HepG2 (cell line): Measurements from ENCODE around the gene IL17C. TPM values are rescaled to one million over a fixed set of nuclear protein-coding genes. Genes with fewer than 3 reads are reported as not detected.

Source experiments
- BRCA1 ChIP-seq: sonication (generic); formaldehyde crosslinking; IDR thresholded peaks from 2 replicates; pipeline ENCODE4 v1.4.0; 2020; ENCODE audit warnings: missing genetic modification reagents
- EHMT2 ChIP-seq: fragments of 200-600 bp; sonication (generic); IDR thresholded peaks from 2 replicates; pipeline ENCODE4 v1.7.0; 2017; ENCODE audit warnings: antibody characterized with exemption, low read depth, low read length, borderline replicate concordance
- HBP1 ChIP-seq: IDR thresholded peaks from 2 replicates; pipeline ENCODE4 v1.6.1; 2016; ENCODE audit warnings: low read depth, control low read depth
- MEIS1 ChIP-seq: sonication (generic); formaldehyde crosslinking; IDR thresholded peaks from 2 replicates; pipeline ENCODE4 v1.9.0; 2021; ENCODE audit warnings: mild to moderate bottlenecking, missing genetic modification reagents, moderate library complexity, borderline replicate concordance
- RARA ChIP-seq: IDR thresholded peaks from 2 replicates; pipeline ENCODE4 v1.6.1; 2016; ENCODE audit warnings: missing genetic modification reagents, missing compliant biosample characterization
- RNF219 ChIP-seq: sonication (generic); formaldehyde crosslinking; IDR thresholded peaks from 2 replicates; pipeline ENCODE4 v1.5.0; 2020; ENCODE audit warnings: mild to moderate bottlenecking, missing genetic modification reagents
- ZNF574 ChIP-seq: sonication (generic); formaldehyde crosslinking; IDR thresholded peaks from 2 replicates; pipeline ENCODE4 v1.4.0; 2020; ENCODE audit warnings: missing genetic modification reagents
- ZNF598 ChIP-seq: sonication (generic); formaldehyde crosslinking; IDR thresholded peaks from 2 replicates; pipeline ENCODE4 v1.5.1; 2020; ENCODE audit warnings: mild to moderate bottlenecking, missing genetic modification reagents, borderline replicate concordance
- ZNF609 ChIP-seq: sonication (generic); formaldehyde crosslinking; IDR thresholded peaks from 2 replicates; pipeline ENCODE4 v1.4.0; 2020; ENCODE audit warnings: mild to moderate bottlenecking, missing genetic modification reagents, borderline replicate concordance
- ZNF687 ChIP-seq: sonication (generic); formaldehyde crosslinking; IDR thresholded peaks from 2 replicates; pipeline ENCODE4 v1.5.1; 2020; ENCODE audit warnings: mild to moderate bottlenecking, missing genetic modification reagents, moderate library complexity
- polyA plus RNA-seq, 8 experiments: library from polyadenylated mRNA; depleted of rRNA in 3 of 8; stranded (reverse) in 7 of 8; unstranded in 1 of 8; fragments of >200 nt; fragmentation: Illumina TruSeq in 4 of 8; extraction: Trizol in 4 of 8; gene quantifications; 2 replicates each; pipeline versions ENCODE4 v1.2.1 to v1.2.3, GENCODE V29; 2011 to 2016; ENCODE audit warnings: low read depth in 4 of 8, missing spikeins in 1 of 8, mixed read lengths in 1 of 8; ENCODE audit not compliant: insufficient read depth in 1 of 8
- total RNA-seq, 5 experiments: library from RNA; depleted of rRNA; stranded (reverse); fragments of >200 nt; fragmentation: Illumina TruSeq; extraction: Trizol; gene quantifications; 2 replicates each; pipeline ENCODE4 v1.2.3, GENCODE V29; 2016; ENCODE audit warnings: low read depth in 1 of 5

IL17C gene
- total and polyA plus RNA-seq, 2 of the 13 experiments (the other 11 are each of a cell fraction or from before 2014, with no cell fraction given) = not detected

GRCh38 chr16:88685156-88686061 lies 47.0 kb downstream of the IL17C start (continued):
- TF ChIP-seq RNF219 (CRISPR knock-in tag) = no peak
- TF ChIP-seq ZNF609 = no peak
- 0 out of 2 replicates have a peak, but pooled peaks have one; percentile 39 for TF ChIP-seq ZNF598 (CRISPR knock-in tag)
- no peak for TF ChIP-seq MEIS1
- peak; percentile 37 for TF ChIP-seq ZNF687 (CRISPR knock-in tag)
- no peak for TF ChIP-seq HBP1 (CRISPR knock-in tag)
- no peak for TF ChIP-seq RARA (CRISPR knock-in tag)
- TF ChIP-seq ZNF574 (CRISPR knock-in tag) = no peak; the same call in 1 of the 2 replicates
- no peak for TF ChIP-seq EHMT2
- no peak for TF ChIP-seq BRCA1
